Uterus (tissue), 4 donors: ENCODE results near the gene CDH13. TPM values are rescaled to one million over a fixed set of nuclear protein-coding genes. Genes with fewer than 3 reads are reported as not detected.

ENCODE experiments used
- DNase-seq, 2 donors: peaks; one replicate each; pipeline ENCODE4 v3.0.0-alpha.2; 2019 to 2020
- H3K27ac ChIP-seq, 2 donors: fragments of 200-600 bp; sonication (generic); 1 replicate in 1 of 2; 2 replicates in 1 of 2; pipeline ENCODE4 v1.5.1; 2016 to 2018
- H3K27me3 ChIP-seq, 2 donors: fragments of 200-600 bp; sonication (generic); one replicate each; pipeline ENCODE4 v1.5.1; 2018 to 2019; ENCODE audit warnings: control low read depth in 1 of 2
- H3K36me3 ChIP-seq, 2 donors: fragments of 200-600 bp; sonication (generic); one replicate each; pipeline ENCODE4 v1.5.1; 2019; ENCODE audit warnings: control low read depth in 1 of 2
- H3K4me1 ChIP-seq, 2 donors: fragments of 200-600 bp; sonication (generic); one replicate each; pipeline ENCODE4 v1.5.1; 2018 to 2019; ENCODE audit warnings: control low read depth in 1 of 2
- H3K4me3 ChIP-seq, 2 donors: fragments of 200-600 bp; sonication (generic); 1 replicate in 1 of 2; 2 replicates in 1 of 2; pipeline ENCODE4 v1.5.1; 2018 to 2019; ENCODE audit warnings: mild to moderate bottlenecking in 1 of 2
- H3K9me3 ChIP-seq, 2 donors: fragments of 200-600 bp; sonication (generic); one replicate each; pipeline ENCODE4 v1.5.1; 2019; ENCODE audit warnings: control low read depth in 1 of 2
- POLR2A ChIP-seq, 2 donors: fragments of 450-650 bp; IDR thresholded peaks; one replicate each; pipeline ENCODE4 v1.6.1; 2016; ENCODE audit warnings: antibody characterized with exemption in 2 of 2, mild to moderate bottlenecking in 1 of 2, moderate library complexity in 1 of 2
- intact Hi-C: fragments of 100-400 bp; cut with DNase I; formaldehyde crosslinking; loops from one replicate; pipeline ENCODE4 v1.15.1; 2023; ENCODE audit warnings: low total_unique reads
- total RNA-seq, 4 donors: library from RNA; depleted of rRNA in 3 of 4; stranded (reverse); fragments of >200 nt in 3 of 4; gene quantifications; one replicate each; pipeline versions ENCODE4 v1.1.0 to v1.2.4, GENCODE V29; 2014 to 2023
- TF ChIP-seq, protein P1 (sequence below), 4 experiments: fragments of 200-600 bp in 2 of 4; fragments of 450-650 bp in 2 of 4; sonication (generic) in 2 of 4; IDR thresholded peaks; one replicate each; pipeline ENCODE4 v1.5.1; 2016 to 2019; ENCODE audit warnings: antibody characterized with exemption in 4 of 4, mild to moderate bottlenecking in 2 of 4, moderate library complexity in 1 of 4
- donor health status: DM: yes; HTN: yes; CAD: no.

The CDH13 gene
- total RNA-seq, 4 donors from 2014 or later, result 49.1 to 99.4 (median 82.7) TPM

DNA sequence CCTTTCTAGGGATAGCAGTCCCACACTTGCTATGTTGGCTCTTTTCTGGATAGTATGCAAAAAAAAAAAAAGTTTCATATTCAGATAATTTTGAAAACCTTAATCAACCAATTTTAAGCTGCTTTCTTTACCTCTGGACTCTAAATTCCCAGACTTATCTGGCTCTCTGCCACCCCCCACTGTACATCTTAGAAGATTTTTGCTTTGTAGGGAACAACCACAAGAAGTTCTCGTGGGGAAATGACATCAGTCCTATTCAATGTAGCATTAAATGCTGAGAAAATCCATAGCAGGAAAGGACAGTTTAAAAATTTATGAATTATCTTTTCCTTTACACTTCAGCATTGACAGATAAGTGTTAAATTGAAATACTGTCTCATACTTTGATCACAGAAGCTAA is 618.3 kb downstream of the CDH13 start:
- Histone ChIP-seq H3K27me3 (no peaks in the 10 kb centered on the region), H3K9me3 (no peaks in the 10 kb centered on the region), H3K4me3 (no peak overlapping the region), H3K27ac (no peak overlapping the region), H3K36me3 (no peaks in the 10 kb centered on the region), H3K4me1 (no peaks in the 10 kb centered on the region)
- TF ChIP-seq, protein P1, sequence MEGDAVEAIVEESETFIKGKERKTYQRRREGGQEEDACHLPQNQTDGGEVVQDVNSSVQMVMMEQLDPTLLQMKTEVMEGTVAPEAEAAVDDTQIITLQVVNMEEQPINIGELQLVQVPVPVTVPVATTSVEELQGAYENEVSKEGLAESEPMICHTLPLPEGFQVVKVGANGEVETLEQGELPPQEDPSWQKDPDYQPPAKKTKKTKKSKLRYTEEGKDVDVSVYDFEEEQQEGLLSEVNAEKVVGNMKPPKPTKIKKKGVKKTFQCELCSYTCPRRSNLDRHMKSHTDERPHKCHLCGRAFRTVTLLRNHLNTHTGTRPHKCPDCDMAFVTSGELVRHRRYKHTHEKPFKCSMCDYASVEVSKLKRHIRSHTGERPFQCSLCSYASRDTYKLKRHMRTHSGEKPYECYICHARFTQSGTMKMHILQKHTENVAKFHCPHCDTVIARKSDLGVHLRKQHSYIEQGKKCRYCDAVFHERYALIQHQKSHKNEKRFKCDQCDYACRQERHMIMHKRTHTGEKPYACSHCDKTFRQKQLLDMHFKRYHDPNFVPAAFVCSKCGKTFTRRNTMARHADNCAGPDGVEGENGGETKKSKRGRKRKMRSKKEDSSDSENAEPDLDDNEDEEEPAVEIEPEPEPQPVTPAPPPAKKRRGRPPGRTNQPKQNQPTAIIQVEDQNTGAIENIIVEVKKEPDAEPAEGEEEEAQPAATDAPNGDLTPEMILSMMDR (IDR thresholded peaks at IDR 0.05), result no peak
- TF ChIP-seq POLR2A (IDR thresholded peaks at IDR 0.05), result no peak
- no peak for DNase-seq
- intact Hi-C loops, result no loop called here

DNA sequence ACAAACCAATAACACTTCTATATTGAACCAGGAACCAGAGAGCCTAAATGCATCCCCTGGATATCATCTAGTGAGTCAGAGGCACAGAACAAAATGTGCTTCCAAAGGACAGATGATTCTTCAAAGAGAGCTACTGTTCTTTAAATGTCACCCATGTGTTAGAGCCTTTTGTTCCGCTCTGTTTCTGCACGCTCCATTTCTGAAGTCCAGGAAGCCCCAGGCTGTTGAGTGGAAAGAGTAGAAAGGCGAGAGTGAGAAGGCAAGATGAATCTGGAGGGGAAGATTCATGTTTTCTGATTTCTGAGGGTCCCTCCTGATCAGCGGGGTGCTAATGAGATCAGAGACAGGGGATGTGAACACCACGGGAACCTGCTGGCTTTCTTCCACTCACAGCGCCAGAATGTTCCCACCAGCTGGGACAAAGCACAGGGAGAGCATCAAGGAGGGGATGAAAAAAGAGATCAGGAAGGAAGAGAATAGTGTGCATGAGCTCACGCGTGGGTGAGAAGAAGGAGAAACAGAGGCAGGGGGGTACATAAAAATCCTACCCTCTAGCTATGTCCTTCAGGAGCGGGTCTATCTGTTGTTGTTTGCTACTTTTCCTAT is 621.1 kb downstream of the CDH13 start:
- H3K9me3 ChIP-seq, result no peaks in the 10 kb centered on the region
- TF ChIP-seq, protein P1 (IDR thresholded peaks at IDR 0.05), result no peak
- TF ChIP-seq POLR2A (IDR thresholded peaks at IDR 0.05), result no peak
- no peaks in the 10 kb centered on the region for H3K27me3 ChIP-seq
- no peak for DNase-seq
- H3K4me3 ChIP-seq, result no peak overlapping the region
- intact Hi-C loops, result no loop called here
- H3K27ac ChIP-seq, result no peak overlapping the region
- H3K36me3 ChIP-seq, result no peaks in the 10 kb centered on the region
- no peaks in the 10 kb centered on the region for H3K4me1 ChIP-seq

DNA sequence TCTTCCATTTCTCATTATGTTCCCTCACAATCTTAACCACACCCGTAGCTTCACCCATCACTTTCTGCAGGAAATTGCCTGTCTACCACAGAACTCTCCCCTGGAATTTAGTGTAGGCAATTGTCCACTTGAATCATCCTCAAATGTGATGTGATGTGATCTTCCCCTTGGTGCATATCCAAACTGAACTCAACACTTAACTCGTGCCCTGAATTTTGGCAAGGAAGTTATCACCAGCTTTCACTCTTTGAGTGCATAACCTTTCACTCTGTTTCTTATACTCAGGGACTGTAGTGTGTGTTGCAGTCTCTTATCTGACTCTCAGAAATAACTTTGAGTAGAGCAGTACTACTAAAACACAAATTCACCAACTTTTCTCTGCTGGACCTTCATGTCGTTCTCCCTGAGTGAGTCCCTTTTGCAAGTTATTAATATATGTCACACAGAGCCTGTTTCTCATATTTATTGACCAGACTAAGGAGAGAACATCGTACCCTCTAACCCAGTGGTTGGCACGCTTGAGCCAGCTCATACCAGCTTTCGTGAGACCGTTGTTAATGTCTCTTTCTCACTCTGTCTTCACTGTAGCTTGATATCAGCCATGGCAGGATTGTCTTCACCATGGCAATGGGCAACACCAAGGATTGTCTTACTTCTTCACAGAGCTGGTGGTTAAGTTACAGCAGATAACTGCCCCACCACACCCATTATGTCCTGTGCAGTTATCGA is 622.1 kb downstream of the CDH13 start:
- H3K9me3 ChIP-seq, result no peaks in the 10 kb centered on the region
- no peak overlapping the region for H3K27ac ChIP-seq
- no peaks in the 10 kb centered on the region for H3K36me3 ChIP-seq
- no peak for DNase-seq
- H3K27me3 ChIP-seq, result no peaks in the 10 kb centered on the region
- H3K4me1 ChIP-seq, result no peaks in the 10 kb centered on the region
- intact Hi-C loops, result no loop called here
- no peak overlapping the region for H3K4me3 ChIP-seq
- no peak for TF ChIP-seq POLR2A (IDR thresholded peaks at IDR 0.05)
- TF ChIP-seq, protein P1 (IDR thresholded peaks at IDR 0.05), result no peak

DNA sequence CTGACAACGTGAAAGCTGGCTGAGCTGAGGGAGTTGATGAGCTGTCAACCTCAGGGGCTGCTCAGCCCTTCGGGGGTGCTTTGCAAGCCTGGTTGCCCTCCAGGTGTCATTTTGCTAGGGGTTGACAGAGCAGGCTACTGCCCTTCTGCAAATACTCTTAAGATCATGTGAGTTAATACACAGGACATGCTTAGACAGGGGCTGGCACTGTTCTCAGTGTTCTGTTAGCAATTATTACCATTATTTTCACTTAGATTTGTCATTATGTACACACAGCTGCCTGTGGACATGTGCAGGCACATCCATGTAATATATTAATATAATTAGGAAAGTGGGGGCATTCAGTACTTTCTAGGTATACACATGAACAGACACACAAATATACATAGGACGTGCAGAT is 626.8 kb downstream of the CDH13 start:
- Histone ChIP-seq H3K9me3 (no peaks in the 10 kb centered on the region), H3K4me1 (no peaks in the 10 kb centered on the region), H3K27ac (no peak overlapping the region), H3K36me3 (no peaks in the 10 kb centered on the region), H3K27me3 (no peaks in the 10 kb centered on the region), H3K4me3 (no peak overlapping the region)
- DNase-seq, result no peak
- intact Hi-C loops, result no loop called here
- TF ChIP-seq, protein P1 (IDR thresholded peaks at IDR 0.05), result no peak
- no peak for TF ChIP-seq POLR2A (IDR thresholded peaks at IDR 0.05)

DNA sequence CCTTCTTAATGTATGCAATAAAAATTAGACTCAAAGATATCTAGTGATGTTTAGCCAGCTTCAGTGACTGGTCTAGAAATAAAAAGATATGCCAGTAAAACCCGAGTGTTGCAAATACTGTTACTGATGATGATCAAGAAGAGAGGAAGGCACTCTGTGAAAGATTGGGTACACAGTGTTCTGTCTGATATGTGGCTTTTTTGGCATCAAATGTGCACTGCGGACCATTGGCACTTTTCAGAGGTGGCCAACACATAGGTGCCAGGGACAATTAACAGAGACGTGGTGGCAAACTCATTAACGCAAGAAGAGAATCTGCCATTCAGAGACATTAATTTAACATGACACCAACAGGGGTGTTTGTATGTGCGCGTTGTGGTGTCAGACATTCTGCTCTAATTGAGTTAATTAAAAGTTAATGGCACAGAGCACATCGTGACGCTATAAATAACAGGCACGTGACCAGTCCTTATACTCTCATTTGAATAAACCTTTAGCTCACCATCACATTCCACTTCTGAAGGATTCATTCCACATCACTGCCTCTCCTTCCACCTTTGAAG is 631.7 kb downstream of the CDH13 start:
- Histone ChIP-seq H3K4me3 (no peak overlapping the region), H3K4me1 (no peaks in the 10 kb centered on the region), H3K9me3 (no peaks in the 10 kb centered on the region), H3K36me3 (no peaks in the 10 kb centered on the region), H3K27me3 (no peaks in the 10 kb centered on the region), H3K27ac (no peak overlapping the region)
- TF ChIP-seq, protein P1 (IDR thresholded peaks at IDR 0.05), result no peak
- TF ChIP-seq POLR2A (IDR thresholded peaks at IDR 0.05), result no peak
- no peak for DNase-seq
- intact Hi-C loops, result no loop called here
